Measurements from ENCODE around the gene SORCS2. TPM values are rescaled to one million over a fixed set of nuclear protein-coding genes. Genes with fewer than 3 reads are reported as not detected.

SORCS2 gene
- total and polyA plus RNA-seq, 2 of the 8 experiments (the other 6 are each of a cell fraction or from before 2014, with no cell fraction given): 0.36 to 1.8 TPM

- TF ChIP-seq NRF1 (IDR thresholded peaks at IDR 0.05; ENCODE audit: low read depth, low read length): no peak
These were observed 160.9 kb downstream of the SORCS2 start (continued) for GRCh38 chr4:7353046-7353790.
